T-helper 2 cell (primary cell): ENCODE measurements around the gene NRIP1.
"Not testable (repeated sequence)": the region's sequence is repeated elsewhere in the genome, so short reads cannot be mapped to it uniquely, and the experiment has no call there.

ENCODE experiments used
- DNase-seq, 5 experiments: peaks; one replicate each; pipeline versions ENCODE4 v3.0.0 to v3.0.0-alpha.2; 2012 to 2022

NRIP1 gene

DNA sequence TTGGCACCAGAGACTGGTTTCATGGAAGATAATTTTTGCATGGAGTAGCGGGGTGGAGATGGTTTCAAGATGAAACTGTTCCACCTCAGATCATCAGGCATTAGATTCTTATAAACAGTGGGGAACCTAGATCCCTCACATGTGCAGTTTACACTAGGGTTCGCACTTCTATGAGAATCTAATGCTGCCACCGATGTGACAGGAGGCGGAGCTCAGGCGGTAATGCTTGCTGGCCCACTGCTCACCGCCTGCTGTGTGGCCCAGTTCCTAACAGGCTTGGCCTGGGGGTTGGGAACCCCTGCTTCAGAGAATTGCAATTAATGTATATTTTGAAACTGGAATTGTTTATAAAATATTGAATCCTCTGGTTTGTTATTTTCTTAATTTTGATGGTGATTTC lies 92.1 kb downstream of the NRIP1 start:
- no peak for DNase-seq

- DNase-seq = no peak
These were observed 96.0 kb downstream of the NRIP1 start for GRCh38 chr21:14968821-14969220.

DNA sequence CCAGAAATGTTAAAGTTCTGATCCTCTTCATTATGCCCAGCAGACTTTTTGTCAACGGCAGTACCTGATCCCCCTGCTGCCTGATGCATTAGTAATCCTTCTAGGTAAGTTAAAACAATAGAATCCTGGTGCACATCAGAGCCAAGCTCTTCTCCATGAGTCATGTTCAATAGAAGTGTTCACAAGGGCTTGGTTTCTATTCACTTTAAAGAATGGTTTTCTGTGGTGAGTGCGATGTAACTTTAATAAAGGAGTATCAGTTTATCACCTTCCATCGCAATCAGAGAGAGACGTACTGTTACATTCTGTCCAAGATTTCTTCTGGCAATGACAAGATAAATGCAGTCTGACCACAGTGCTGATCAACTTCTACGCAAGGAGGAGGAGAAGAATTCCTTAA lies 96.8 kb downstream of the NRIP1 start:
- no peak for DNase-seq

DNA sequence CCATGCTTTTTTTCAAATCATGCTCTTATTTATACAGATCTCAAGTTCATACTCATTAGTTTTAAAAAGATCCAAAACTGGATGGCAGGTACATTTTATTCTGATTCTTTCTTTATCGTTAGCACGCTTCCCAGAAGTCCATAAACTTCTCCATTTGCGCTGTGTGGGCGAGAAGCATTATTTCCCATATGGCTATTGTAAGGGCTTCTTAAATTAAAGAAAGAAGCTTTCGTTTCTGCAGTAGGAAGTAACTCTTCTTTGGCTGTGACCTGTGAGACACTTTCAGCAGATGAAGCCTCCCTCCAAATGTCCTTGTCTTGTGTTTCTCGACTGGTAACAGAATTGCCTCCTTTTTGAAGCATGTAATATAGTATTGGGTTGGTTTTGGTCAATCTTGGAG lies 100.2 kb downstream of the NRIP1 start:
- no peak for DNase-seq

DNA sequence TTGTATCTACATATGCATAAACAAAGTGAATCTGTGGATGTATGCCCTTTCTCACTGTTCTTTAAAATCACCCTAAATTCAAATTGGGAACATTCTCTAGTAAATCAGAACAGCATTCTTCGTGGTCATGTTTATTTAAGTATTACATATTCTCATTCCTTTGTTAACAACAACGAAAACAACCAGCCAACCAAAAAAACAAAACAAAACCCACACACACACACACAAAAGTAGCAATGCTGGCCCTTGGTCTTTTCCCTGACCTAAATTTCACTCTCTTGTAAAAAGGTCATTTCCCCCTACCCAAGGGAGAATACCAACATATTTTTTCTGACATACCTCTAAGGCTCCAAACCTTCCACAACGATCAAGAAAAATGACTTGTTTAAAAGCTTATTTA lies 102.6 kb downstream of the NRIP1 start:
- DNase-seq = no peak

- no peak for DNase-seq
These were observed 103.3 kb downstream of the NRIP1 start for GRCh38 chr21:14961502-14961901.

- DNase-seq = no peak
These were observed 105.5 kb downstream of the NRIP1 start for GRCh38 chr21:14959343-14959742.

DNA sequence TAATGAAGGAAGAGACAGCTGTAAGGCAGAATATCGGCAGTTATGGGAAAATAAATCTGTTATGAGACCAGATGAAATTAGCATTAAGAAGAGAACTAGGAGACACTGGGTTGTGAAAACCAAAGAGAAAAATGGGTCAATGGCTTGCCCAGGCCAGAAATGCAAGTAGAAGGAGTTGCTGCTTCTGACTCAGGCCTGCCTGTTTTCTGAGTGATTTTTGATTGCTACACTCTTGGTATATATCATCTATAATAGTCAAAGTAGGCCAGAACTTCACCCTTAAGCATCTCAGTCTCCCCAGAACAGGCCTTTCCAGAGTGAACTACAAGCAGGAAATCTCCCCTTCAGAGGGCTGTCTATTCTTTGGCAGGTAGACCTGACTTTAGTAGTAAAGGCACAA lies 107.0 kb downstream of the NRIP1 start:
- DNase-seq = no peak

DNA sequence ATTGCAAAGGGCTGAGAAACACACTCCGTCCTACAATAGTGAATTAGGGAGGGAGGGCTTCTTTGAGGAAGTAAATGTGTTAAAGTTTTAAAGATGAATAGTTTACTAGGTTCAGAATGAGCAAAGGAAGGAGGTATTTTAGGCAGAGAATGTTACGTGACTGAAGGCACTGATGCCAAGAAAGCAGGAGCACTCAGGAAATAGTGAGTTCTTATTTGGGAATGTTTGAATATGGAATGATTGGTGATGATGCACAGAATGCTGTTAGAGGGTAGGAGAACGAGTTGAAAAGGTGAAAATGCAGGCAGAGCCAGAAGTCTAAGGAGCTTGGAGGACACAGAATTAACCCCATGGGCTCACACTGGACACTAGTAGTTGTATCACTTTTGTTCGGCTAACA lies 108.0 kb downstream of the NRIP1 start:
- DNase-seq = no peak

GRCh38 chr21:14955936-14956520 lies 108.8 kb downstream of the NRIP1 start:
- no peak for DNase-seq

- no peak for DNase-seq
These were observed 111.9 kb downstream of the NRIP1 start for GRCh38 chr21:14952916-14953315.

- no peak for DNase-seq
These were observed 115.2 kb downstream of the NRIP1 start for GRCh38 chr21:14949603-14950002.

DNA sequence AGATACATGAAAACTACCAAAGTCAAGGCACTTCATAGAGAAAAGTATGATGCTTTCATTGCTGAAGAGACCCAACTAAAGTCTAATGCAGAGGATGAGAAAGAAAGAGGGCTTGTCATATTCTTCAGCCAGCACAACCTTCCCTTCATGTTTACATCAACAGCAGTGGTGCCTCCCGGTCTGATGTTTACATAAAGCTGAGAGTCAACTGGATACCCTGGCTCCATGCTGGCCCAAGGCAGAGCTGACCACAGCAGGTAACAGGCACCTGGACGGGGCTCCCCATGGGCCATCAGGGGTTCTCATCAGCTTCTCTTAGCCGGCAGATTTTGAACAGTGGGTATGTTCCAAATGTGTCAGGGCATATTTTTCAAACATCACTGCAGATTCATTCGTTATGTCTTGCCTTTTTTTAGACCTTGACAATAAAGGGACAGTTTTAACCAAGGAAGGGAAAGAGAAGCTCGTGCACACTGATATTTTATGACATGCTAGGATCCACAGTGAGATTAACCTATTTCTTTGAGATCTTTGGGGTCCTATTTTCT lies 117.1 kb downstream of the NRIP1 start:
- DNase-seq = no peak

- no peak for DNase-seq
These were observed 119.6 kb downstream of the NRIP1 start for GRCh38 chr21:14945176-14945575.

- DNase-seq = no peak
These were observed 121.2 kb downstream of the NRIP1 start for GRCh38 chr21:14943616-14944015.

GRCh38 chr21:14942801-14943490 lies 121.9 kb downstream of the NRIP1 start:
- DNase-seq = no peak

GRCh38 chr21:14927324-14927723 lies 137.5 kb downstream of the NRIP1 start:
- DNase-seq = not testable (repeated sequence)

- DNase-seq = no peak
These were observed 138.6 kb downstream of the NRIP1 start for GRCh38 chr21:14926186-14926585.

GRCh38 chr21:14923468-14923867 lies 141.3 kb downstream of the NRIP1 start:
- no peak for DNase-seq

GRCh38 chr21:14922980-14923379 lies 141.8 kb downstream of the NRIP1 start:
- DNase-seq = no peak

- no peak for DNase-seq
These were observed 146.3 kb downstream of the NRIP1 start for GRCh38 chr21:14918527-14918926.

DNA sequence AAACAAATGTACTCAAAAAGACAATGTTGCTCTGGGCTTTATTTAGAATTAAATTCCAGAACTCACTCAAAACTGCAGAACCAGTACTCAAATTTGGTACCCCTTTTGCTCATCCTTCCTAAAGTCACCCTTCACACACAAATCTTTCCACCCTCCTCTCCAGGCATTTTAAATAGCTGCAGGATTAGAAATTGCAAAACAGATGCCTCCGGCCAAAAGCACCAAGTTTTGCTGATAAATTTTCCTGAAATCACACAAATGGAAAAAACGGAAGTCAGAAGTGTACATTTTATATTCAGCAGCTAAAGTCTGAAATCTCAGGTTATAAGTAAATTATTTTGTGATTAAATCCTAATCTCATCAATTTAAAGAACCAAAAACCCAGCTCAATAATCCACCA lies 147.0 kb downstream of the NRIP1 start:
- no peak for DNase-seq

DNA sequence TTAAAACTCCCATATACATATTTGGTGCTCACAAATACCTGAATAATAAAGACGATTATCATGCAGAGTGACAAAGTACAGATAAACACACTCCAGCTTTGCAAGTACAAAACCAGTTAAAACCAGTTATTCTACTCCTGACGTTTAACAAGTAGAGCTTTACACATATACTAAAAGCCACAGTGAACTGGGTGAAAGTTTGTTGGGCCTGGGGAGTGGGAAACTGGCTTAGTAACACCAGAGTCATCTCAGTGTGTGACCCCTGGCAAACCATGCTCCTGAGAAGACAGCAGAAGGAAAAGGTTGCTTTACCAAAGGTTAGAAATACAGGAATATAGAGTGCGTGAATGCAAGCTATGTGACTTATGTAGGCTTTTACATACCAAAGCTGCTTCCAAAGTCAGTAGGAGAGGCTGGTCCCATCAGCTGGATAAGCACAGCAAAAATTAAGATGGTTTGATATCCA lies 148.1 kb downstream of the NRIP1 start:
- no peak for DNase-seq

GRCh38 chr21:14913638-14914037 lies 151.2 kb downstream of the NRIP1 start:
- no peak for DNase-seq

GRCh38 chr21:14911351-14911750 lies 153.4 kb downstream of the NRIP1 start:
- DNase-seq = no peak
